ENCODE data around the gene ABCA10.

- TF ChIP-seq CTCF (IDR thresholded peaks at IDR 0.05; ENCODE audit: low read length) (no peak), EZH2 (IDR thresholded peaks at IDR 0.05; ENCODE audit: borderline replicate concordance, low read length) (no peak)
Measured at GRCh38 chr17:69154267-69154666, 74.4 kb downstream of the ABCA10 start.

All from OCI-LY1 (cell line).